ENCODE data around the gene DMRTC1.
"Not testable (repeated sequence)": the region's sequence is repeated elsewhere in the genome, so short reads cannot be mapped to it uniquely, and the experiment has no call there.

DMRTC1 gene, protein sequence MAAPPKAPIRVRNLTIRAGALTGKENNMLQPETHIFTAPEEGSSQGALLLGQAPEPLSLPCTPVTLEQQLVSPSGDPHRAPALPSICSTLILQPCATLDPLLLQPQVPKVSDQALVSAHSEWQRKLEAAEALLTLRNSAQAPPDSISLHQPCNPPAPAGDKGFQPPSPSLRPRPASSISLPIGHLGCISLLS

DNA sequence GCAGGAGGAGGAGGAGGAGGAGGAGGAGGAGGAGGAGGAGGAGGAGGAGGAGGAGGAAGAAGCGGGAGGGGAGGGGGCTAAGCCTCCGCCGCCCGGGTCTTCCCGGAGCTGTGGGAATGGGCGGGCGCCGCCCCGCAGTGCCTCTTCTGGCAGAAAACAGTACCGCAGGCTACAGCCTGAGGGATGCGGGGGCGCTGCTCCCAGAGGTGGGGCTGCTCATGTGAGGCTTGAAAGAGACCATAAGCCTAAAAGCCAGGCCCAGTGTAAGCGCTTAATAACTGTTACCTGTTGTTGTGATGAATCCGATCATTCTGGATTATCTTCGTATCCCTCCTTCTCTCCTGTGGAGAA is at the start of gene DMRTC1:
Gene DMRTC1 (minus strand): TSS at position 19 of the 351 bp plus-strand sequence. CDS start 68,143 bp downstream, outside the sequence.
- DNase-seq, result not testable (repeated sequence)

DNA sequence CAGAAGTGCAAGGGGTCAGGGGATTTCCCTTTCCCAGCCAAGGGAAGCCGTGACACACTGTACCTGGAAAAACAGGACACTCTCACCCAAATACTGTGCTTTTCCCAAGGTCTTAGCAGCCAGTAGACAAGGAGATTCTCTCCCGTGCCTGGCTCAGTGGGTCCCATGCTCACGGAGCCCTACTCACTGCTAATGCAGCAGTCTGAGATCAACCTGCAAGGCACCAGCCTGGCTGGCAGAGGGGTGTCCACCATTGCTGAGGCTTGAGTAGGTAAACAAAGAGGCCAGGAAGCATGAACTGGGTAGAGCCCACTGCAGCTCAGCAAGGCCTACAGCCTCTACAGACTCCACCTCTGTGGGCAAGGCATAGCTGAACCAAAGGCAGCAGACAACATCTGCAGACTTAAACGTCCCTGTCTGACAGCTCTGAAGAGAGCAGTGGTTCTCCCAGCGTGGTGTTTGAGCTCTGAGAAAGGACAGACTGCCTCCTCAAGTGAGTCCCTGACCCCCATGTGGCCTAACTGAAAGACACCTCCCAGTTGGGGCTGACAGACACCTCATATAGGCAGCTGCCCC is 37.3 kb upstream of the DMRTC1 start:
- DNase-seq, result not testable (repeated sequence)

DNA sequence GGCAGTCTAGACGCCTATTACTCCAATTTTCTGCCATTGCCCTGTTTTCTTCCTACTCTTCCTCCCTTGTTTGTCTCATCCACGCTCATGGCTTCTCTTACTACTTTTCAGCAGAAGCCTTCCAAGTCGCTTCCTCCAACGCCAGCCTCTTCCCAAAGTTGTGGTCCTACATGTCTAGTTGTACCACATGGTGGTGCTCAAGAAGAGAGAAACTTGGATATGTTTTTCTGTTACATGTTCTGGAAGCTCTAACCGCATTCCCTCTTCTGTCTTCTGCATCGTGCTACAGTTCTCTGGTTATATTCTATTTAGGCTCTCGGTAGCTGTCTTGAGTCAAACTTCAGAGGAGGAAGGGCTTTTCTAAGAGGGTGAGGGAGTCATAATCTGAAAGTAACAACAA is 31.2 kb upstream of the DMRTC1 start:
- DNase-seq, result not testable (repeated sequence)

DNA sequence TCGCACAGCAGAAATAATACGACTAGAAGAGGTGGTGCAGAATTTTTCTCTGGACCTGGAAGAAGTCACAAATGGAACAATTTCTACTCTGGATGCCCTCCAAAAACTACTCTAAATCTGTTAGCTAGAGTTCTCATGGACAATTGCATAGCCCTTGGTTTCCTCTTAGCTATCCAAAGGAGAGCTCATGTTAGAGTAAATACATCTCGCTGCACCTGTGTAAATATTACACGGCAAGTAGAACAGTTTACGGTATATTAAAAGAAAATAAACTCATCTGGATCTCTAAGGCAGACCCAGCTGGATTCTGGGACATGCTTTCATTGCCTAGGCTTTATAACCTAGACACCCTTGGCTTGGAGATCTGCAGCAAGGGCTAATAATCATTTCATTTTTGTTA is 28.2 kb upstream of the DMRTC1 start:
- DNase-seq, result not testable (repeated sequence)

DNA sequence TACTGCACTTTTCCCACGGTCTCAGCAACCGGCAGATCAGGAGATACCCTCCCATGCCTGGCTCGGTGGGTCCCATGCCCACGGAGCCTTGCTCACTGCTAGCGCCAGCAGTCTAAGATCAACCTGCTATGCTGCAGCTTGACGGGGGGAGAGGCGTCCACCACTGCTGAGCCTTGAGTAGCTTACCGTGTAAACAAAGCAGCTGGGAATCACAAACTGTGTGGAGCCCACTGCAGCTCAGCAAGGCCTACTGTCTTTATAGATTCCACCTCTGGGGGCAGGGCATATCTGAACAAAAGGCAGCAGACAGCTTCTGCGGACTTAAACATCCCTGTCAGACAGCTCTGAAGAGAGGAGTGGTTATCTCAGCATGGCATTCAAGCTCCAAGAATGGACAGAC is 16.3 kb upstream of the DMRTC1 start:
- not testable (repeated sequence) for DNase-seq

DNA sequence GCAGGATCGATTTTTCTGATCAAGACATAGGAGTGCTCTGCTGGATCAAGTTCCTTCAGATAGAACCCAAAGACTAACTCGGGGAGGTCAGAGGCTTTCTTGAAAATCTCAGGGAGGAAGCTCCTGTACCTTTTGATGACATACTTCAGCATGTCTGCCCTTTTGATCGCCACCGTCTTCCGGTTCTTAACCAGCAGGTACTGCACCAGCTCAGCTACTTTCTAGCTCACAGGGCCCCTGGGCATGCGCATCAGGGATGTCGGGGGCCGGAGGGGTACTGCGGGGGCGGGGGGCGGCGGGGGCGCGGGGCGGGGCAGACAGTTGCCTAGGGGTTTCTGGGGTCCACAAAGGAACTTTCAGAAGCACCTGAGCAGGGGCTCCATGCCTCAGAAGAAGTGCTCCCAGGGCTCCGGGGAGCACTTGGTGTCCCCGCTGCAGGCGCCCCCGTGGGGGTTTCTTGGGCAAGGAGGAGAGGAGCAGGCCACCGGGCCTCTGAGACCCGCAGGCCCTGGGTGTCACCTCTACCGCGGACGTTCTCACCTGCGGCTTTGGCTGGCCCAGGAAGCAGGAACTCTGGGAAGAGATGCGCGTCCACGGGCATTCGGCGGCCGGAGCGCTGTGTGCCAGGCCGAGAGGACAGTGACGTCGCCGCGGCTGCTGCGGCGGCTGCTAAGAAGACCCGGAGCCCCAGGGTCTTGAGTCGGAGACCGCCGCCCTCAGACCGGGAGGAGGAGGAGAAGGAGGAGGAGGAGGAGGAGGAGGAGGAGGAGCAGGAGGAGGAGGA is 410 bp downstream of the DMRTC1 start:
- not testable (repeated sequence) for DNase-seq

DNA sequence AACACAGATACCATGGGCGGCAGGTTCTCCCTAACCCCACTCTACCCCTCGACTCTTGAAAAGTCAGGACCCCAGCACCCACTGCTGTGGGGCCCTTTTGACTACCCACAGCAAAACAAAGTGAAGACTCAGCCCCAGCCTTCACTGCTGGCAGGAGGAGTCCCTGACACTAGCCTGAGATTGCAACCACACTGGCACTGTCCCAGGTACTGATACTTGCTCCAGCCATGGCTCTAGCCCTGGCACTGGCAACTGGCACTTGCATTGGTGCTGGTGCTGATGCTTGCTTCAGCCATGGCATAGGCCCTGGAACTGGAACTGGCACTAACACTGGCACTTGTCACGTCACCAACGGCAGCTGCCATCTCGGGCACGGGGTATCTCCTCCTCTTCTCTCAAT is 1.4 kb downstream of the DMRTC1 start:
- DNase-seq, result not testable (repeated sequence)

DNA sequence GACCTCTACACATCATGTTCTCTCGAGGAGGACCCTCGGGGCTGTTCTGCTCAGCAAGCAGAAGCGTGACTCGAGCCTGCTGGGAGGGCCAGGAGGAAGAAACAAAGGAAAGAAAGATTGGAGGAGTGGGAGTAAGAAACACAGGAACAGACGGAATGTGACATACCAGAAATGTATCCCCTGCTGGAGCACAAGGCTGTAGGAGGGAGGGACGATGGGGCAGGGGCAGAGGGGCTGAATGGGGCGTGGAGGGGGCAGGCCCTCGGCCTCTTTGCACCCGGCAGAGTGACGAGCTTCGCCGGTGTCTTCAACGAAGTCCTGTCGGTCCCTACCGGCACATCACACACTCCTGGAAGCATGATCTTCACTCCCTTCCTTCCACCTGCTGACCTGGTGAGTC is 5.7 kb downstream of the DMRTC1 start, which contains the start of gene FAM236A:
Gene FAM236A (plus strand): TSS at position 301 of the 400 bp plus-strand sequence. CDS start 57 bp downstream, at position 358.
- not testable (repeated sequence) for DNase-seq

DNA sequence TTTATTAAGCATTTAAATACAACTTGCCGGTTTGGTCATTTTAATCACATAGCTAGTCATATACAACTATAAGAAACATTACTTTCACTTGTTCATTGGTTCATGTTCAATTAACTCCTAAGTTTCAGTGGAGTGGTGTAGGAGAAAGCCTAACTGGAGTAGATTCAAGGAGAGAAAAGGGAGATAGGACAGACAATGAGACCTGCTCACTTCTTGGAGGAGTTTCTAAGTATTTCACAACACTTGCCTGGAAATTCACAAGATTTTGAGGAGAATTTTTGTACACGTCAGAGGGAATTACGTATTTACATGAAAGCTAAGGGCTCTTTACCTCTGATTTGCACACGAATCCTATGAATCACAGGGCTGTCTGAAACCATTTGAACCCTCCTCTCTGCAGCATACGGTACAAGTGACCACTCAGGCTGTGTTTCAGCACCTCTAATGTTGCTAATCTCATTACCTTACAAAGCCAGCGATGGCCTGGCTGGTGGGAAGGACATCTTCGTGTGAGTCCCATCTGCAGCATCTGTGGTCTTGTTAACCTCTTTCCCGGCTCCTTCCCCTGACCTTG is 6.7 kb downstream of the DMRTC1 start:
- DNase-seq, result not testable (repeated sequence)

DNA sequence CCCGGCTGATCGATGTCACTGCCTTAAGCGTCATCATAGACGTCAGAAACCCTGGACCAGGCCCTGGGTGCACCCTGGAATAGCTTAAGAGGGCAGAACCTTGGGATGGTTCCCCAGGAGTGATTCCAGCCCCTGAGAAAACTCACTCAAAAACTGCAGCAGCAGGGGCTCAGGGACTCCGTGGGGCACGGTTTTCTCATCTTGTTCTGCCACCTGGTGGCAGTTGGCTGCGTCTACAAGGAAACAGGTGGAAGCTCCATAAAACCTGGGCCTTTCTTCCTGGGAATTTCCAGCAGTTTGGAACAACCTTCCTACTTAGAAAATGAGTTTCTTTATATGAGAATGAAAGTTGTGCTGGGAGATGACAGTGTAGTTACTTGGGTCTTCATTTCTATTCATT is 7.2 kb downstream of the DMRTC1 start:
- not testable (repeated sequence) for DNase-seq

DNA sequence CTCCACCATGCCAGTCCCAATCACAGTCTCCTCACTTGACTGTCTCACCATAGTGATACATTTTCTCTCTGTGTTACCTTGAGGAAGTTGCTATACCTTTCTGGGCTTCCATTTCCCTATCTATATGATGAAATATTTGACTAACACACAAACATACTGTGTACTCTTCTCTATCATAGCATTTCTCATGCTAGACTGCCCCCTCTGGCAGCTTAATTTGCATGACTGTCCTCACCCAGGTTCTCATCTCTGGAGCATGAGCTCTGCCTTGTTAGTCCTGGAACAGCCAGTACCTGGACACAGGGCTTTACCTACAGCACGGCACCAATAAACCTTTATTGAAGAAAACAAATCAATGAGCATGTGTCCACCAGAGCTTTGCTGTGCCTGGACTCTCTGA is 11.4 kb downstream of the DMRTC1 start:
- DNase-seq, result not testable (repeated sequence)

DNA sequence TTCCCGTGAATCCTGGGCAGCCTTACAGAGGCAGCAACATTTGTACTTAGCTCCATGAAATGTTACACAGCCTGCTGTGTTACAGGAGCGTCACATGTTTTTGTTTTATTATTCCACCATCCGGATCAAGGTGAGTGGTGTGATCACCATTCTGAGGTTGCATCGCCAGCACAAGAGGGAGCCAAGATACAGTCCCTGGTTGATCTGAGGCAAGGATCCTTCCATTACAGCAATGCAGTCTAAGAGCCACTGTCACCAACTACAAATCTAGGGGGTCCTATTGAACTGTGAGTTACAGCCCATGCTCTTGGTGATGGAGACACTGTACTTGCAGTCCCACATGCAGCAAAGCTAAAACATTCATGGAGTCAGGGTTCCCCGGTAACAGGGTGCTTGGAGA is 27.5 kb downstream of the DMRTC1 start:
- not testable (repeated sequence) for DNase-seq

DNA sequence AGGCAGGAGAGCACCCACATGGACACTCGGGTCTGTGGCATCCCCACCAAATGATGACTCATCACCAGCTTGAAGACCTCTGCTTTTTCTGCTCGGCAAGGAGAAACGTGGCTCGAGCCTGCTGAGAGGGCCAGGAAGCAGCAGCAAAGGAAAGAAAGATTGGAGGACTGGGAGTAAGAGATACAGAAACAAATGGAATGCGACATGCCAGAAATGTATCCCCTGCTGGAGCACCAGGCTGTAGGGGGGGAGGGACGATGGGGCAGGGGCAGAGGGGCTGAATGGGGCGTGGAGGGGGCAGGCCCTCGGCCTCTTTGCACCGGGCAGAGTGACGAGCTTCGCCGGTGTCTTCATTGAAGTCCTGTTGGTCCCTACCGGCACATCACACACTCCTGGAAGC is 31.3 kb downstream of the DMRTC1 start, which contains the start of gene FAM236C:
Gene FAM236C (plus strand): TSS at position 301 of the 400 bp plus-strand sequence. CDS start 100 bp downstream, outside the sequence.
- DNase-seq, result not testable (repeated sequence)

DNA sequence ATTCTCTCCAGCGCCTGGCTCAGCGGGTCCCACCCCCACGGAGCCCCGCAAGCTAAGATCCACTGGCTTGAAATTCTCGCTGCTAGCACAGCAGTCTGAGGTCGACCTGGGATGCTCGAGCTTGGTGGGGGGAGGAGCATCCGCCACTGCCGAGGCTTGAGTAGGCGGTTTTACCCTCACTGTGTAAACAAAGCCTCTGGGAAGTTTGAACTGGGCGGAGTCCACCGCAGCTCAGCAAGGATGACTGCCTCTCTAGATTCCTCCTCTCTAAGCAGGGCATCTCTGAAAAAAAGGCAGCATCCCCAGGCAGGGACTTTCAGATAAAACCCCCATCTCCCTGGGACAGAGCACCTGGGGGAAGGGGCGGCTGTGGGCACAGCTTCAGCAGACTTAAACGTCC is 53.9 kb downstream of the DMRTC1 start:
- DNase-seq, result not testable (repeated sequence)

DNA sequence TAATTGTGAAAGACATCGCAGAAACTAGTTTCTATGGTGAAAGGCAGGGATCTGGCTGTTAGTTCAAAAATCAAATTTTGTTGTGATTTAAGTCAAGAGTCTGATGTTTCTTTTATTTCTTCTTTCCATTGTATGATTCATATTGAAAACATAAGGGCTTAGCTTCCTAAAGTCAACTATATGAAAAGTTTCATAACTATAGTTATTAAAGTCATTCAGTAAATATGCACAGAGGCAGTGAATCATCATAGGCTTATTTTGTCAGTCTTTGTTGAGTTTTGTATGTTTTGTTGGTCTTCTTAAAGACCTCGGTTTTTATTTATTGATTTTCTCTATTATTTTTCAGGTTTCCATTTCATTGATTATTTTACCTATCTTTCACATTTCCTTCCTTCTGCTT is 60.7 kb downstream of the DMRTC1 start:
- not testable (repeated sequence) for DNase-seq

DNA sequence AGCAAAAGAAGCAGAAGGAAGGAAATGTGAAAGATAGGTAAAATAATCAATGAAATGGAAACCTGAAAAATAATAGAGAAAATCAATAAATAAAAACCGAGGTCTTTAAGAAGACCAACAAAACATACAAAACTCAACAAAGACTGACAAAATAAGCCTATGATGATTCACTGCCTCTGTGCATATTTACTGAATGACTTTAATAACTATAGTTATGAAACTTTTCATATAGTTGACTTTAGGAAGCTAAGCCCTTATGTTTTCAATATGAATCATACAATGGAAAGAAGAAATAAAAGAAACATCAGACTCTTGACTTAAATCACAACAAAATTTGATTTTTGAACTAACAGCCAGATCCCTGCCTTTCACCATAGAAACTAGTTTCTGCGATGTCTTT is 106.1 kb downstream of the DMRTC1 start:
- DNase-seq, result not testable (repeated sequence)

DNA sequence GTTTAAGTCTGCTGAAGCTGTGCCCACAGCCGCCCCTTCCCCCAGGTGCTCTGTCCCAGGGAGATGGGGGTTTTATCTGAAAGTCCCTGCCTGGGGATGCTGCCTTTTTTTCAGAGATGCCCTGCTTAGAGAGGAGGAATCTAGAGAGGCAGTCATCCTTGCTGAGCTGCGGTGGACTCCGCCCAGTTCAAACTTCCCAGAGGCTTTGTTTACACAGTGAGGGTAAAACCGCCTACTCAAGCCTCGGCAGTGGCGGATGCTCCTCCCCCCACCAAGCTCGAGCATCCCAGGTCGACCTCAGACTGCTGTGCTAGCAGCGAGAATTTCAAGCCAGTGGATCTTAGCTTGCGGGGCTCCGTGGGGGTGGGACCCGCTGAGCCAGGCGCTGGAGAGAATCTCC is 112.9 kb downstream of the DMRTC1 start:
- not testable (repeated sequence) for DNase-seq

Measured in NCI-H1436 treated with DMSO at 0.1 percent for 48 hours (cell line).